WTC11 (cell line): ENCODE results near the gene NACC2. TPM values are rescaled to one million over a fixed set of nuclear protein-coding genes. Genes with fewer than 3 reads are reported as not detected.

ENCODE experiments used
- ATAC-seq: fragments of 200-7000 bp; cut with Tn5 transposase; 2 replicates; pipeline ENCODE4 v1.10.0; 2021; ENCODE audit warnings: mild to moderate bottlenecking, moderate library complexity
- CTCF ChIA-PET: fragments of 300-600 bp; sonication (Branson Sonifier 250); formaldehyde crosslinking; loops from one replicate; lab custom pipeline; 2021; ENCODE audit warnings: antibody characterized with exemption; lab: Charles Lee
- POLR2A ChIA-PET: fragments of 350-600 bp; sonication (Branson Sonifier 250); formaldehyde crosslinking; loops from one replicate; lab custom pipeline; 2021; ENCODE audit warnings: antibody characterized with exemption; lab: Charles Lee
- DNase-seq: peaks from one replicate; pipeline ENCODE4 v3.0.0; 2021; ENCODE audit warnings: low spot score
- H3K27ac Mint-ChIP-seq: 2 replicates; pipeline ENCODE4 v1.8.0; 2021; ENCODE audit warnings: mixed read lengths
- H3K27me3 Mint-ChIP-seq: 2 replicates; pipeline ENCODE4 v1.8.0; 2021; ENCODE audit warnings: low read depth, mild to moderate bottlenecking, moderate library complexity, mixed read lengths
- H3K36me3 Mint-ChIP-seq: 2 replicates; pipeline ENCODE4 v1.8.0; 2021; ENCODE audit warnings: mixed read lengths
- H3K4me1 Mint-ChIP-seq: 2 replicates; pipeline ENCODE4 v1.8.0; 2022; ENCODE audit warnings: mixed read lengths
- H3K4me3 Mint-ChIP-seq: 2 replicates; pipeline ENCODE4 v1.8.0; 2021; ENCODE audit warnings: mild to moderate bottlenecking, moderate library complexity, mixed read lengths
- H3K9me3 Mint-ChIP-seq: 2 replicates; pipeline ENCODE4 v1.8.0; 2021; ENCODE audit warnings: mixed read lengths
- ARID4B ChIP-seq: sonication (generic); formaldehyde crosslinking; IDR thresholded peaks from 2 replicates; pipeline ENCODE4 v1.8.0; 2023; ENCODE audit warnings: missing genetic modification reagents, mild to moderate bottlenecking, borderline replicate concordance
- ATF2 ChIP-seq: sonication (generic); formaldehyde crosslinking; IDR thresholded peaks from 2 replicates; pipeline ENCODE4 v1.8.1; 2022; ENCODE audit warnings: low read depth, missing genetic modification reagents, borderline replicate concordance
- ATF3 ChIP-seq: sonication (generic); formaldehyde crosslinking; conservative IDR thresholded peaks from 2 replicates; pipeline ENCODE4 v1.8.1; 2022; ENCODE audit warnings: mild to moderate bottlenecking, missing genetic modification reagents
- CTCF ChIP-seq: fragments of 200-600 bp; IDR thresholded peaks from 2 replicates; pipeline ENCODE4 v1.8.0; 2022; ENCODE audit warnings: antibody characterized with exemption
- EMX1 ChIP-seq: fragments of 250-450 bp; sonication (Bioruptor Pico); IDR thresholded peaks from 2 replicates; pipeline ENCODE4 v1.8.0; 2021; ENCODE audit warnings: mild to moderate bottlenecking
- ERG ChIP-seq: fragments of 250-450 bp; sonication (Bioruptor Pico); IDR thresholded peaks from 2 replicates; pipeline ENCODE4 v1.8.0; 2021; ENCODE audit warnings: mild to moderate bottlenecking
- FOXJ3 ChIP-seq: sonication (generic); formaldehyde crosslinking; IDR thresholded peaks from 2 replicates; pipeline ENCODE4 v1.9.0; 2021; ENCODE audit warnings: missing genetic modification reagents, mild to moderate bottlenecking, borderline replicate concordance
- IRF1 ChIP-seq: sonication (generic); formaldehyde crosslinking; IDR thresholded peaks from 2 replicates; pipeline ENCODE4 v1.8.0; 2023; ENCODE audit warnings: missing genetic modification reagents
- JAZF1 ChIP-seq: fragments of 250-450 bp; sonication (Bioruptor Pico); IDR thresholded peaks from 2 replicates; pipeline ENCODE4 v1.9.0; 2021; ENCODE audit warnings: moderate library complexity, mild to moderate bottlenecking, inconsistent platforms
- MAX ChIP-seq: sonication (generic); formaldehyde crosslinking; IDR thresholded peaks from 2 replicates; pipeline ENCODE4 v1.8.0; 2022; ENCODE audit warnings: mild to moderate bottlenecking, missing genetic modification reagents
- NR2C2 ChIP-seq: sonication (generic); formaldehyde crosslinking; IDR thresholded peaks from 2 replicates; pipeline ENCODE4 v1.8.0; 2022; ENCODE audit warnings: mild to moderate bottlenecking, missing genetic modification reagents
- SOX15 ChIP-seq: fragments of 250-450 bp; sonication (Bioruptor Pico); IDR thresholded peaks from 2 replicates; pipeline ENCODE4 v1.9.0; 2021; ENCODE audit warnings: mild to moderate bottlenecking
- TCF7 ChIP-seq: sonication (generic); formaldehyde crosslinking; IDR thresholded peaks from 2 replicates; pipeline ENCODE4 v1.8.0; 2022; ENCODE audit warnings: mild to moderate bottlenecking, low read depth, missing genetic modification reagents, moderate library complexity
- ZMAT4 ChIP-seq: fragments of 250-450 bp; sonication (Bioruptor Pico); IDR thresholded peaks from 2 replicates; pipeline ENCODE4 v1.9.0; 2021; ENCODE audit warnings: mild to moderate bottlenecking
- ZNF416 ChIP-seq: fragments of 250-450 bp; sonication (Bioruptor Pico); IDR thresholded peaks from 2 replicates; pipeline ENCODE4 v1.9.0; 2021; ENCODE audit warnings: mild to moderate bottlenecking, inconsistent platforms
- ZSCAN18 ChIP-seq: fragments of 250-450 bp; sonication (Bioruptor Pico); IDR thresholded peaks from 2 replicates; pipeline ENCODE4 v2.1.2; 2022; ENCODE audit warnings: mild to moderate bottlenecking, moderate library complexity
- total RNA-seq: library from RNA; stranded (reverse); gene quantifications from 3 replicates; pipeline ENCODE4 v1.2.3, GENCODE V29; 2021

NACC2 gene
- total RNA-seq, 1 experiment from 2014 or later: 17.1 TPM

- no peak for DNase-seq
- peak overlapping the region; percentile 82; the same call in 1 of the 2 replicates for H3K27ac Mint-ChIP-seq
- ChIA-PET POLR2A (no interaction called here), CTCF (interaction anchor here (1.0 to 1.6 kb wide), 4 partner anchors 43 to 83 kb away, joined by 3 to 5 read pairs (median 4); no protein-coding TSS in a partner anchor)
- ATAC-seq: no peak
- no peaks in the 10 kb centered on the region for H3K9me3 Mint-ChIP-seq
- no peak for TF ChIP-seq NR2C2 (CRISPR knock-in tag)
- no peak for TF ChIP-seq ZNF416 (CRISPR knock-in tag)
- no peak for TF ChIP-seq FOXJ3 (CRISPR knock-in tag)
- no peak for TF ChIP-seq ARID4B (CRISPR knock-in tag)
- TF ChIP-seq ATF3 (CRISPR knock-in tag): no peak
- no peak for TF ChIP-seq SOX15 (CRISPR knock-in tag)
- TF ChIP-seq ZMAT4 (CRISPR knock-in tag): no peak
- no peak for TF ChIP-seq ATF2 (CRISPR knock-in tag)
- H3K27me3 Mint-ChIP-seq: no peaks in the 10 kb centered on the region
- H3K4me1 Mint-ChIP-seq: peaks cover 38% of the 10 kb centered on the region
- no peaks in the 10 kb centered on the region for H3K36me3 Mint-ChIP-seq
- no peak overlapping the region for H3K4me3 Mint-ChIP-seq
Observed at GRCh38 chr9:136055715-136056545, 39.2 kb downstream of the NACC2 start.

- peak overlapping the region; percentile 82; the same call in 1 of the 2 replicates for H3K27ac Mint-ChIP-seq
- H3K9me3 Mint-ChIP-seq: no peaks in the 10 kb centered on the region
- ChIA-PET CTCF (interaction anchor here (0.8 to 1.6 kb wide), 4 partner anchors 35 to 84 kb away, joined by 3 to 5 read pairs (median 4); no protein-coding TSS in a partner anchor), POLR2A (no interaction called here)
- no peaks in the 10 kb centered on the region for H3K36me3 Mint-ChIP-seq
- H3K4me3 Mint-ChIP-seq: no peak overlapping the region
- peaks cover 40% of the 10 kb centered on the region for H3K4me1 Mint-ChIP-seq
- no peak for ATAC-seq
- no peaks in the 10 kb centered on the region for H3K27me3 Mint-ChIP-seq
- no peak for DNase-seq
- TF ChIP-seq MAX (no peak), JAZF1 (CRISPR knock-in tag) (no peak), IRF1 (CRISPR knock-in tag) (no peak), ZSCAN18 (CRISPR knock-in tag) (no peak), EMX1 (no peak), ERG (CRISPR knock-in tag) (no peak), ATF2 (CRISPR knock-in tag) (no peak), ZNF416 (CRISPR knock-in tag) (no peak), TCF7 (CRISPR knock-in tag) (no peak), CTCF (no peak)
Observed at GRCh38 chr9:136054798-136055714, 40.0 kb downstream of the NACC2 start.
